OCI-M2 (cell line): ENCODE results near the gene GOLGA6L7.
"Not testable (repeated sequence)": the region's sequence is repeated elsewhere in the genome, so short reads cannot be mapped to it uniquely, and the experiment has no call there.

ENCODE experiments used
- DNase-seq: peaks from one replicate; lab custom pipeline; 2025; ENCODE audit not compliant: unreplicated experiment; lab: John Stamatoyannopoulos, UW

Gene GOLGA6L7

DNA sequence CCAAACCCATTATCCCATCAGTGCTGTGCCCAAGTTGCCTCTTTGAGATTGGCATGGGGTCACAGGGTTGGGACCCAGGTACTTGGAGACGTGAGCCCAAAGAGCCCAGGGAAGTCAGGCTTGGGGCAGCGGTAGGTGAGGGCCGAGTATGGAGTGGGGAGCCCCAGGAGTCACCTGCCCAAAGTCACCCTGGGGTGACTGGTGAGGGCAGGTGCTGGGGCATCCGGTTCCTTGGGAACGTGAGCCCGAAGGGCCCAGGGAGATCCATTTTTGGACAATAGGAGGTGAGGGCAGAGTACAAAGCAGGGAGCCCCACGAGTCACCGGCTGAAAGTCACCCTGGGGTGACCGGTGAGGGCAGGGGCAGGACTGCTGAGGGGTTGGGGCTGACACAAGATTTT, 485 bp downstream of the GOLGA6L7 start:
- not testable (repeated sequence) for DNase-seq

GRCh38 chr15:28847247-28847646, 1.2 kb downstream of the GOLGA6L7 start:
- DNase-seq, result not testable (repeated sequence)

DNA sequence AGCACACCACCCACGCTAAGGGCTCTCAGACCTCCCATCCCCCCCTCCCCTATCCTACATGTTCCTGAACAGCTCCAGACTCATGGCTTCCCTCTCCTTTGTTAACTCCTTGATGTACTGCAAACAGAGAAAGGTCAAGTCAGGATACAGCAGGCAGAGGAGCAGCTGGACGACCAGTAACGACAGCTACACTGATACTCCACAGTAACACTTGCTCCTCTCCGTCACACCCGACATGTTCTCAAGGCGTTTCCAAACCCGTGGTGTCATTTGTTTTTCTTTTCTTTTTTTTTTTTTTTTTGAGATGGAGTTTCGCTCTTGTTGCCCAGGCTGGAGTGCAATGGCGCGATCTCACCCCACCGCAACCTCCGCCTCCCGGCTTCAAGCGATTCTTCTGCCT, 4.3 kb downstream of the GOLGA6L7 start:
- DNase-seq, result not testable (repeated sequence)

- DNase-seq, result not testable (repeated sequence)
Measured at GRCh38 chr15:28843520-28843919, 4.9 kb downstream of the GOLGA6L7 start.

- DNase-seq, result not testable (repeated sequence)
Measured at GRCh38 chr15:28842210-28842609, 6.2 kb downstream of the GOLGA6L7 start.

DNA sequence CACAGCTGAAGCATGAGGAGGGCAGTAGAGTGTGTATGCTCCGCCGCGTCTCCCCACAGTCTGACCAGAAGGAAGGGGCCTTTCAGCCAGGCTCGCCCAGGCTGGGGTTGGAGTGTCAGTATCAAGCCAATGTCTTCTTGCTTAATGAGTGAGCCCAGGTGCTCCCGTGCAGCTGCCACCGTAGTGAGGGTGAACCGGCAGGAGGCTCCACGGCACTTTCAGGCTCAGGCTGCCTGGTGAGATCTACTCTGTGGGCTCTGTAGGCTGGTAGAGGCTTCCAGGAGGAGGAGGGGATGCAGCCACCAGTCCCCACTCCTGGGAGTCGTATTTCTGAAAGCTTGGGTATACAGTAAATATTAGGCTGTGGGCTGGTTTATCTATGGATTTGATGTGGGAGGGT, 8.2 kb downstream of the GOLGA6L7 start:
- not testable (repeated sequence) for DNase-seq

DNA sequence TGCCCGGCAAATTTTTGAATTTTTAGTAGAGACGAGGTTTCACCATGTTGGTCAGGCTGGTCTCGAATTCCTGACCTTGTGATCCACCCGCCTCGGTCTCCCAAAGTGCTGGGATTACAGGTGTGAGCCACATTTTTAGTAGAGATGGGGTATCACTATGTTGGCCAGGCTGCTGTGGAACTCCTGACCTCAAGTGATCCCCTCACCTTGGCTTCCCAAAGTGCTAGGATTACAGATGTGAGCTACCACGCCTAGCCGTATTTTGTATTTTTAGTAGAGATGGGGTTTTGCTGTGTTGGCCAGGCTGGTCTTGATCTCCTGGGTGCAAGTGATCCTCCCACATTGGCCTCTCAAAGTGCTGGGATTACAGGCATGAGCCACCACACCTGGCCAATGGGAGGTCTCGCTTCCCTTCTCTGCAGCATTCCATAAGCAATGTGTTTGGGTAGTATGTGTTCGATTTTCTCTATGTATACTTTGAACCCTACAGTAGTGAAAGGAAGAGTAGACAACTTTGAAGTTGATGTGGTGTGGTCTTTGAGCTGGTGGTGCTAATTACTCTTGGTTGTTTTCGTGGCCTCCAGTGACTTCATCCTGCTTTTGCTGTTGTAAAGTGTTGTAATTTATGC, 13.4 kb downstream of the GOLGA6L7 start:
- not testable (repeated sequence) for DNase-seq

DNA sequence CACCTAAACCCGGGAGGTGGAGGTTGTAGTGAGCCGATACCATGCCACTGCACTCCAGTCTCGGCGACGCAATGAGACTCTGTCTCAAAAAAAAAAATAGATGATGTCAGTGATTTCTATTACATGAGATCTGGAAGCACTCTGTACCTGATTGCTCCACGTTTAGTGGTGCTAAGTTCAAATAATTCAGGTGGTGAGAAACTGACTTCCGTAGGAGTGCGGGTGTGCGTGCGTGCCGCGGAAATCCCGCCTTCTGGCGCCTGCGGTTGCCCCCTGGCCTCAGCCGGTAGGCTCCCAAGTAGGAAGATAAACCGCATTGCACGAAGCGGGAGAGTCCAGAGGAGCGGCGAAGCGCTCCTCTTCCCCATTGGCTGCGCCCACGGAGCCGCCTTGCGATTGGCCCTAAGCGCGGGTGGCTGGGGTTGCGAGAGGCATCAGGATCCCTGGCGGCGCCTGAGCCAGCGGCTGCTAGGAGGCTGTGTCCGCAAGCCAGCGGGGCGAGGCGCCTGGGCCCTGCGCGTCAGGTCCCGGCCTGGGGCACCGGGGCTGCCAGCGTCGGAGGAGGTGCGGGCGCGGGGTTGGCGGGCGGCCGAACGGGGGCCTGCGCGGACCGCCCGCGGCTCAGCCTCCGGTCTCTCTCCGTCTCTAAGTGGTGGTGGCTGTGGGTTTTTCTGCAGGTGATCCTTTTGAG, 16.4 kb downstream of the GOLGA6L7 start:
- DNase-seq, result not testable (repeated sequence)

GRCh38 chr15:28821420-28821819, 27.0 kb downstream of the GOLGA6L7 start:
- DNase-seq, result not testable (repeated sequence)

DNA sequence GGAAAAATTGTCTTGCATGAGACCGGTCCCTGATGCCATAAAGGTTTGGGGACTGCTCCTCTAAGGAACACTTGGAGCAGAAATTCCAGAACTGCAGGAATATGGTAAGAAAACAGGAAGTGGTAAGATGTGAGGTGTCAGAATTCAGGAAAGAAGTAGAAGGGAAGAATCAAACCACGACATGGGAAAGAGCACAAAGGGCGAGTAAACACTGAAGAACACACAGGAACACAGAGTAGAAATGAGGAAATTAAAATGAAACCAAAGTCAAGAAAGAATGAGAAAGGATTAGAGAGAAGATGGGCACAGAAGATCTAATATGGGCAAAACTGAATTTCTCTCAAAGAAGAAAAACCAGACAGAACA, 28.5 kb downstream of the GOLGA6L7 start:
- DNase-seq, result not testable (repeated sequence)

DNA sequence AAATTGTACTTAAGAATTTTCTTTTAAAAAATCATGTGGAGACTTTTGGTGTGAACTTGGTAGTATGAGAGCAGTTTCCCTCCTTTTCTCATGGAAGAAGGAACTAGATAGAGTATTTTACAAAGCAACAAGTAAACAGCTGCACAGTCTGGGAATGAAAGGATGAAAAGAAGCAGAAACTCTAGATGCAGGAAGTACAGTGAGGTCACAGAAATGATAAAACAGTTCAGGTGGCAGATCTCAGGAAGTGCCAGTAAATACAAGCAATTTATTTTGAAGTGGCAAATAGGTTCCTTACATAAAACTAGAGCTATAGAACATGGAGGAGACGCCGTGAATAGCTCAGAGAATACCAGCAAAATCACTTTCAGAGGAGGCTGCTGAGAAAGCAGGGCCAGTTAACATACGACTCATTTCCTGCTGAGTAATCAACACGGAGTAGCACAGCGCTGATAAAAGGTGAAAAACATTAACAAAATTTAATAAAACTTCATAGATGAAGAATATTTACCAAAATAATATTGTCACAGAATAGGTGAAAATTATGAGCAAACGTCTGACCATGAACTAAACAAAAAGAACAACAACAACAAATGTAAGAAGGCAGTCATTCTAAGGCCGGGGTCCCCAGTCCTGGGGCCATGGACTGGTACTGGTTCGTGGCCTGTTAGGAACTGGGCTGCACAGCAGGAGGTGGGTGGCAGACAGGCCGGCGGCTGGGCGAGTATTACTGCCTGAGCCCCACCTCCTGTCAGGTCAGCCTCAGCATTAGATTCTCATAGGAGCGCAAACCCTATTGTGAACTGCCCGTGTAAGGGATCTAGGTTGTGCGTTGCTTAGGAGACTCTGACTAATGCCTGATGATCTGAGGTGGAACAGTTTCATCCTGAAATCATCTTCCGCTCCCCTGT, 29.2 kb downstream of the GOLGA6L7 start:
- not testable (repeated sequence) for DNase-seq

GRCh38 chr15:28818168-28818567, 30.3 kb downstream of the GOLGA6L7 start:
- not testable (repeated sequence) for DNase-seq

DNA sequence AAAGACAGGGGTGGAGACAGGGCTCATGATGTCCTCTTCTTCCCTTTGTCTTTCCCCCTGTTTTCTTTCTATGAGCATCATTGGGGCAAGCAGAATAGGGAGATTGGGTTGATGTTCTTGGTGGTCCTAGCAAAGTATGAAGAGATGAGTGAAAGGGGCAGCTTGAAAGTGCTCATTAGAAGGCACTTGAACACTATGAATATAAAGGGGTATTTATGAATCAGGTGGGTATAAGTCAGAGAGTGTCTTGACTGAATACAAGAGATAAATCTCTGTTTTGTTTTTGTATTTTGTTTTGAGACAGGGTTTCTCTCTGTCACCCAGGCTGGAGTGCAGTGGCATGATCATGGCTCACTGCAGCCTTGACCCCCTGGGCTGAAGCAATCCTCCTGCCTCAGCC, 34.4 kb downstream of the GOLGA6L7 start:
- not testable (repeated sequence) for DNase-seq

DNA sequence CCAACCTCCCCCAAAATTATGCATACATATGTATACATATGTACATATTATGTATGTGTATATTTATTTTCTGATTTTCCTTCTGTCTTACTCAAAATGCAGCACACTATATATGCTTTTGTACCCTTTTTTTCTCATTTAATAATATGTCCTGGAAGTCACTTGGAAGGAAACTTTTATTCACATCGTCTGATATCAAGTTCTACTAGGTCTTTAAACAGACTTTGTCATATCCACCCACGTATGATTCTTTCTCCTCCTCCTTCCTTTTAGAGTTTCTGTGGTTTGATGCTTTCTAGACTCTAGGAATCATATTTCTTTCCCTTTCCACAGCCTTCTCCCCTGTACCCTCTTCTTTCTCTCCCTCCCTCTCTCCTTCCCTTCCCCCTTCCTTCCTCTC, 35.1 kb downstream of the GOLGA6L7 start:
- DNase-seq, result not testable (repeated sequence)

DNA sequence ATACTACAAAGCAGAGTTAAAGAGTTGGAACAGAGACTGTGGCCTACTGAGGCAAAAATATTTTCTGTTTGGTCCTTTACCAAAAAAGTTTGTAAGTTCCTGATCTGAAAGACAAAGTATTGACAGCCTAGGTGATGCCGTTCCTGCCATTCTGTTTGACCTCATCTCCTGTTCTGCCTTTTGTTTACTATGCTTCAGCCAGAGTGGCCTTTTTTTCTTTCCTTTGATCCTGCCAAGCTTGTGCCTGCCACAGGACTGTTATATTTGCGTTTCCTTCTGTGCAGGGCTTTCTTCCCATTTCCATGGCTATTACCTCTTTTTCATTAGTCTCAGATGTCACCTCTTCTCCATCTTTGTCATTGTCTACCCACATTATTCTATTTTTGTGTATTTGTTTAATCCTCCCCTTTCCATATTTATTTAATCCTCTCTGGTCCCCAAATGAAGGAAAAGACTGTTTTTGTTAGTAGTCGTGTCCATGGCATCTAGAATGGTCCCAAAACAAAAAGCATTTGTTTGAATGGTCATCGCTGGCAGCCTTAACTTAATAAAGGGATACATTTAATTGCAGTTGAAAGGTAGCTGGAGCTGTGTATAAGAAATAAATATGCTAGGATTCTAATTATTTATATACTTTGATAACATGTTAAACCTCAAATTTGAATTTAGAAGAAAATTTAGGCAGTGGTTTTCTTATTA, 36.4 kb downstream of the GOLGA6L7 start:
- DNase-seq, result not testable (repeated sequence)

GRCh38 chr15:28810444-28810843, 38.0 kb downstream of the GOLGA6L7 start:
- DNase-seq, result not testable (repeated sequence)

GRCh38 chr15:28808136-28808535, 40.3 kb downstream of the GOLGA6L7 start:
- not testable (repeated sequence) for DNase-seq

DNA sequence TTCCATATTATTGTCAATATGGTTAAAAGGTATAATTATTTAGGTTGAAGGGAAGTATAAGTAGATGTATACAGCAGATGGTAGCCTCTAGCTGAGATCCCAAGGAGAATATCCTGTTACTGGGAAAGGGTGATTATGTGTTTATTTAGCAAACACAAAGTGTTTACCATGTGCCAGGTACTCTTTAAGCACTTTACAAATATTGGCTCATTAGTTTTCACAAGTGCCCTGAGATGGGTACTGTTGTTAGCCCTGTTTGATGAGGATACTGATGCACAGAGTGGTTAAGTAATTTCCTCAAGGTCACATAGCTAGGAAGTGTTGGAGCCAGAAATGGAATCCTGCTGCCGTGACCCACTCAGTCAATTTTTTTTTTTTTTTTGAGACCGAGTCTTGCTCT, 48.1 kb downstream of the GOLGA6L7 start:
- DNase-seq, result not testable (repeated sequence)

DNA sequence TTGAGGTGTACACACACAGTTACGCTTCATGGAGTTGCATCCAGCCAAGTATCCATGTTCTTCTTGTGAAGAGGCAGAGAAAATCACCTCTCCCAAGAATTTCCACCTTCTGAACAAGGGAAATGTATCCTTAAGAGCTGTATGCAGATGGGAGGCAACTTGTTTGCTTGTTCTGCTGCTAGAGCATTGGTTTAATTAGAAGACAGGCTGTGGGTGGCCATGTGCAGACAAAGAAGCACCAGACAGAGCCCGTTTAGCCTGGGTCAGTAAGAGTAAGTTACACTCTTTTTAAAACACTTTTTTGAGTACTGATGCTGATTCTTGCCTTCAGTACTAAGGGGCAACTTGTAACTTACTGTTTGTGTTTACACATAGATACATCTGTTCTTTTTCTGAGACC, 50.2 kb downstream of the GOLGA6L7 start:
- not testable (repeated sequence) for DNase-seq

- DNase-seq, result not testable (repeated sequence)
Measured at GRCh38 chr15:28794231-28794630, 54.2 kb downstream of the GOLGA6L7 start.
